K562 (cell line): ENCODE data around the gene TENT4B. TPM values are rescaled to one million over a fixed set of nuclear protein-coding genes. Genes with fewer than 3 reads are reported as not detected.
A peak's percentile ranks its signal among the peaks of the same experiment; 100 is the strongest.

ENCODE experiments used
- ARID1B ChIP-seq: fragments of 450-650 bp; IDR thresholded peaks from 2 replicates; pipeline ENCODE4 v1.6.1; 2016; ENCODE audit warnings: antibody characterized with exemption, mild to moderate bottlenecking, inconsistent platforms
- CREM ChIP-seq: IDR thresholded peaks from 2 replicates; pipeline ENCODE4 v1.6.1; 2014; ENCODE audit warnings: antibody characterized with exemption, low read depth
- E2F3 ChIP-seq: fragments of 250-450 bp; sonication (Bioruptor Pico); IDR thresholded peaks from 2 replicates; pipeline ENCODE4 v1.4.0; 2020; ENCODE audit warnings: mild to moderate bottlenecking
- FUS ChIP-seq: fragments of 200-400 bp; formaldehyde crosslinking; optimal IDR thresholded peaks from 2 replicates; pipeline ENCODE3; 2017; ENCODE audit warnings: low read depth, low read length
- HNRNPL ChIP-seq: fragments of 200-400 bp; formaldehyde crosslinking; IDR thresholded peaks from 2 replicates; pipeline ENCODE4 v1.6.1; 2017; ENCODE audit warnings: low read depth, mild to moderate bottlenecking, low read length
- MAFF ChIP-seq: IDR thresholded peaks from 2 replicates; pipeline ENCODE4 v1.6.1; 2012; ENCODE audit warnings: low read length, improper control_type of control experiment
- MBD2 ChIP-seq: sonication (generic); IDR thresholded peaks from 2 replicates; pipeline ENCODE4 v1.6.1; 2016; ENCODE audit warnings: low read depth, borderline replicate concordance
- MCM2 ChIP-seq: fragments of 450-650 bp; IDR thresholded peaks from 2 replicates; pipeline ENCODE4 v1.6.1; 2017; ENCODE audit warnings: low read depth, mild to moderate bottlenecking
- NR1H2 ChIP-seq: sonication (generic); formaldehyde crosslinking; IDR thresholded peaks from 2 replicates; pipeline ENCODE4 v1.4.0; 2020; ENCODE audit warnings: mild to moderate bottlenecking, missing genetic modification reagents
- PPARD ChIP-seq: fragments of 250-450 bp; sonication (Bioruptor Pico); IDR thresholded peaks from 2 replicates; pipeline ENCODE4 v1.8.0; 2022; ENCODE audit warnings: inconsistent platforms, mild to moderate bottlenecking, moderate library complexity
- SLC30A9 ChIP-seq: fragments of 250-450 bp; sonication (Bioruptor Pico); IDR thresholded peaks from 2 replicates; pipeline ENCODE4 v1.8.0; 2022; ENCODE audit warnings: mild to moderate bottlenecking, moderate library complexity
- SMARCE1 ChIP-seq: fragments of 450-650 bp; IDR thresholded peaks from 2 replicates; pipeline ENCODE4 v1.7.1; 2016; ENCODE audit warnings: mild to moderate bottlenecking
- SMC3 ChIP-seq: conservative IDR thresholded peaks from 2 replicates; pipeline ENCODE4 v1.6.1; 2011; ENCODE audit warnings: low read depth, low read length, improper control_type of control experiment; ENCODE audit not compliant: insufficient read depth
- SP1 ChIP-seq: sonication (generic); formaldehyde crosslinking; IDR thresholded peaks from 2 replicates; pipeline ENCODE4 v1.8.1; 2022; ENCODE audit warnings: mild to moderate bottlenecking, missing genetic modification reagents
- SPI1 ChIP-seq: IDR thresholded peaks from 2 replicates; pipeline ENCODE4 v1.6.1; 2011; ENCODE audit warnings: low read depth, low read length, control low read depth, borderline replicate concordance
- TARDBP ChIP-seq: fragments of 450-650 bp; IDR thresholded peaks from 2 replicates; pipeline ENCODE4 v1.6.1; 2016
- ZNF444 ChIP-seq: fragments of 250-450 bp; sonication (Bioruptor Pico); IDR thresholded peaks from 2 replicates; pipeline ENCODE4 v1.4.0; 2020; ENCODE audit warnings: mild to moderate bottlenecking, moderate library complexity
- polyA plus RNA-seq, 8 experiments: library from polyadenylated mRNA; depleted of rRNA in 4 of 8; stranded (reverse) in 5 of 8; unstranded in 3 of 8; fragments of >200 nt; fragmentation: Nextera tagmentation in 2 of 8; fragmentation: Illumina TruSeq in 1 of 8; extraction: Ambion mirVana in 2 of 8; extraction: Trizol in 1 of 8; gene quantifications; 2 replicates each; pipeline versions ENCODE4 v1.2.1 to v1.2.3, GENCODE V29; 2011 to 2014; ENCODE audit warnings: inconsistent platforms in 1 of 8, missing spikeins in 1 of 8
- total RNA-seq, 7 experiments: library from RNA; depleted of rRNA in 6 of 7; stranded (reverse); fragments of >200 nt in 6 of 7; fragmentation: Illumina TruSeq in 2 of 7; extraction: Trizol in 2 of 7; gene quantifications; 2 replicates each; pipeline versions ENCODE4 v1.2.1 to v1.2.3, GENCODE V29; 2011 to 2021; ENCODE audit warnings: low replicate concordance in 1 of 7
- TF ChIP-seq, protein P1 (sequence below), 2 experiments: fragments of 150-350 bp in 1 of 2; IDR thresholded peaks; 2 replicates each; pipeline ENCODE4 v1.6.1; 2012 to 2016; ENCODE audit warnings: low read depth in 2 of 2, low read length in 2 of 2, mild to moderate bottlenecking in 1 of 2, moderate library complexity in 1 of 2
- TF ChIP-seq, protein P2 (sequence below): fragments of 450-650 bp; formaldehyde crosslinking; IDR thresholded peaks from 2 replicates; pipeline ENCODE4 v1.4.0; 2022; ENCODE audit warnings: missing genetic modification characterization
- TF ChIP-seq, protein P3 (sequence below): fragments of 450-650 bp; IDR thresholded peaks from 2 replicates; pipeline ENCODE4 v1.6.1; 2017; ENCODE audit warnings: antibody characterized with exemption
- TF ChIP-seq, protein P4 (sequence below), 2 experiments: IDR thresholded peaks; 2 replicates each; pipeline ENCODE4 v1.6.1; 2011; ENCODE audit warnings: borderline replicate concordance in 1 of 2, control low read depth in 1 of 2, low read depth in 1 of 2, low read length in 1 of 2, mild to moderate bottlenecking in 1 of 2, mixed read lengths in 1 of 2, moderate library complexity in 1 of 2; ENCODE audit not compliant: insufficient read depth in 1 of 2, insufficient read length in 1 of 2, poor library complexity in 1 of 2, severe bottlenecking in 1 of 2; ENCODE audit errors: extremely low read depth in 1 of 2

Gene TENT4B
- total and polyA plus RNA-seq, 9 of the 15 experiments (the other 6 are each of a cell fraction or from before 2014, with no cell fraction given): 5.2 to 8.4 (median 7.0) TPM

DNA sequence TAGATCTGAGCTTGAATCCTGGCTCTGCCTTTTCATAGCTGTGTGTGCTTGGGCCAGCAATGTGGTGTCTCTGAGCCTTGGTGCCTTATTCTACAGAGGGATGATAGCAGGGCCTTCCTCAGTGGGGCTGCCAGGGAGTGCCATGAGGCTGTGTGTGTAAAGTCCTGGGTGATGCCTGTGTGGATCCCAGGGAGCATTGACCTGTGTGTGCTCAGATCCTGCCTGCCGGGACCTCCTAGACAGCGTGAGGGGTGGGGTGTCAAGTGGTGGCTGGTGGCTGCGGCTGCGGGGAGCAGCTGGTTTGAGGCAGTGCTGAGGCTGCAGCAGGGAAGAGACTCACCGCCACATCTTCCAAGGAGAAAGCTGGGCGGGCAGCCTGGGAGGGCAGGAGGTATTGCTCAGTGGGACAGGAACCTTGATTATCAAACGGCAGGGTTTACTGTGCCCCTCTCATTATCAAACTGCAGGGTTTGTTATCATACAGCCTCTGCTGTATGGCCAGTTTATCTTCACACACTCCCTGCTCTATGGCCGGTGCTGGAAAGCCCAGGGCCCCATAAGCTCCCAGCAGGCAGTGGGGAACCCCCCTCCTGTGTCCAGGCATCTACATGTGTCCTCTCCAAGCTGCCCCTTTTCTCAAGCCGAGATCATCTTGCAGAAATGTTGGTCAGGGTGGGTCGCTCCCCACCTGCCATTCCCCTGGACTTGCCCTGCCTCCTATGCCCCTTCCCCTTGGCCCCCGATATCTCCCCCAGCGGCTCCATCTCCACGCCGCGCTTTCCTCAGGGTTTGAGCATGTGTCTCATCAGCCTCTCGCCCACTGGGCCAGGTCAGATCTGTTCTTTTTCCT is 110.2 kb downstream of the TENT4B start (continued):
- TF ChIP-seq SP1 (CRISPR knock-in tag) (no peak), CREM (peak; percentile 55), TARDBP (no peak), MCM2 (no peak), MBD2 (0 out of 2 replicates have a peak, but pooled peaks have one; percentile 37), SMARCE1 (peak; percentile 59; the same call in 1 of the 2 replicates), ZNF444 (CRISPR knock-in tag) (no peak), ARID1B (peak; percentile 90), SLC30A9 (CRISPR knock-in tag) (no peak), SMC3 (no peak), HNRNPL (no peak), E2F3 (no peak), MAFF (no peak), NR1H2 (CRISPR knock-in tag) (no peak), SPI1 (no peak), PPARD (CRISPR knock-in tag) (no peak), FUS (no peak)
- TF ChIP-seq, protein P1, sequence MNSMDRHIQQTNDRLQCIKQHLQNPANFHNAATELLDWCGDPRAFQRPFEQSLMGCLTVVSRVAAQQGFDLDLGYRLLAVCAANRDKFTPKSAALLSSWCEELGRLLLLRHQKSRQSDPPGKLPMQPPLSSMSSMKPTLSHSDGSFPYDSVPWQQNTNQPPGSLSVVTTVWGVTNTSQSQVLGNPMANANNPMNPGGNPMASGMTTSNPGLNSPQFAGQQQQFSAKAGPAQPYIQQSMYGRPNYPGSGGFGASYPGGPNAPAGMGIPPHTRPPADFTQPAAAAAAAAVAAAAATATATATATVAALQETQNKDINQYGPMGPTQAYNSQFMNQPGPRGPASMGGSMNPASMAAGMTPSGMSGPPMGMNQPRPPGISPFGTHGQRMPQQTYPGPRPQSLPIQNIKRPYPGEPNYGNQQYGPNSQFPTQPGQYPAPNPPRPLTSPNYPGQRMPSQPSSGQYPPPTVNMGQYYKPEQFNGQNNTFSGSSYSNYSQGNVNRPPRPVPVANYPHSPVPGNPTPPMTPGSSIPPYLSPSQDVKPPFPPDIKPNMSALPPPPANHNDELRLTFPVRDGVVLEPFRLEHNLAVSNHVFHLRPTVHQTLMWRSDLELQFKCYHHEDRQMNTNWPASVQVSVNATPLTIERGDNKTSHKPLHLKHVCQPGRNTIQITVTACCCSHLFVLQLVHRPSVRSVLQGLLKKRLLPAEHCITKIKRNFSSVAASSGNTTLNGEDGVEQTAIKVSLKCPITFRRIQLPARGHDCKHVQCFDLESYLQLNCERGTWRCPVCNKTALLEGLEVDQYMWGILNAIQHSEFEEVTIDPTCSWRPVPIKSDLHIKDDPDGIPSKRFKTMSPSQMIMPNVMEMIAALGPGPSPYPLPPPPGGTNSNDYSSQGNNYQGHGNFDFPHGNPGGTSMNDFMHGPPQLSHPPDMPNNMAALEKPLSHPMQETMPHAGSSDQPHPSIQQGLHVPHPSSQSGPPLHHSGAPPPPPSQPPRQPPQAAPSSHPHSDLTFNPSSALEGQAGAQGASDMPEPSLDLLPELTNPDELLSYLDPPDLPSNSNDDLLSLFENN (IDR thresholded peaks at IDR 0.05; ENCODE audit: low read depth in 2 of 2, low read length in 2 of 2): no peak; a peak in 1 of 4 replicates
- TF ChIP-seq, protein P2, sequence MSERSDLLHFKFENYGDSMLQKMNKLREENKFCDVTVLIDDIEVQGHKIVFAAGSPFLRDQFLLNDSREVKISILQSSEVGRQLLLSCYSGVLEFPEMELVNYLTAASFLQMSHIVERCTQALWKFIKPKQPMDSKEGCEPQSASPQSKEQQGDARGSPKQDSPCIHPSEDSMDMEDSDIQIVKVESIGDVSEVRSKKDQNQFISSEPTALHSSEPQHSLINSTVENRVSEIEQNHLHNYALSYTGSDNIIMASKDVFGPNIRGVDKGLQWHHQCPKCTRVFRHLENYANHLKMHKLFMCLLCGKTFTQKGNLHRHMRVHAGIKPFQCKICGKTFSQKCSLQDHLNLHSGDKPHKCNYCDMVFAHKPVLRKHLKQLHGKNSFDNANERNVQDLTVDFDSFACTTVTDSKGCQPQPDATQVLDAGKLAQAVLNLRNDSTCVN (CRISPR knock-in tag): no peak
- TF ChIP-seq, protein P3, sequence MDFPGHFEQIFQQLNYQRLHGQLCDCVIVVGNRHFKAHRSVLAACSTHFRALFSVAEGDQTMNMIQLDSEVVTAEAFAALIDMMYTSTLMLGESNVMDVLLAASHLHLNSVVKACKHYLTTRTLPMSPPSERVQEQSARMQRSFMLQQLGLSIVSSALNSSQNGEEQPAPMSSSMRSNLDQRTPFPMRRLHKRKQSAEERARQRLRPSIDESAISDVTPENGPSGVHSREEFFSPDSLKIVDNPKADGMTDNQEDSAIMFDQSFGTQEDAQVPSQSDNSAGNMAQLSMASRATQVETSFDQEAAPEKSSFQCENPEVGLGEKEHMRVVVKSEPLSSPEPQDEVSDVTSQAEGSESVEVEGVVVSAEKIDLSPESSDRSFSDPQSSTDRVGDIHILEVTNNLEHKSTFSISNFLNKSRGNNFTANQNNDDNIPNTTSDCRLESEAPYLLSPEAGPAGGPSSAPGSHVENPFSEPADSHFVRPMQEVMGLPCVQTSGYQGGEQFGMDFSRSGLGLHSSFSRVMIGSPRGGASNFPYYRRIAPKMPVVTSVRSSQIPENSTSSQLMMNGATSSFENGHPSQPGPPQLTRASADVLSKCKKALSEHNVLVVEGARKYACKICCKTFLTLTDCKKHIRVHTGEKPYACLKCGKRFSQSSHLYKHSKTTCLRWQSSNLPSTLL: no peak
- TF ChIP-seq, protein P4, sequence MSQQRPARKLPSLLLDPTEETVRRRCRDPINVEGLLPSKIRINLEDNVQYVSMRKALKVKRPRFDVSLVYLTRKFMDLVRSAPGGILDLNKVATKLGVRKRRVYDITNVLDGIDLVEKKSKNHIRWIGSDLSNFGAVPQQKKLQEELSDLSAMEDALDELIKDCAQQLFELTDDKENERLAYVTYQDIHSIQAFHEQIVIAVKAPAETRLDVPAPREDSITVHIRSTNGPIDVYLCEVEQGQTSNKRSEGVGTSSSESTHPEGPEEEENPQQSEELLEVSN (IDR thresholded peaks at IDR 0.05; ENCODE audit: borderline replicate concordance in 1 of 2, extremely low read depth in 1 of 2, insufficient read depth in 1 of 2, insufficient read length in 1 of 2, low read depth in 1 of 2, low read length in 1 of 2, poor library complexity in 1 of 2, severe bottlenecking in 1 of 2): peak; percentile 52 to 68
